Bronchial epithelial cell (primary cell): ENCODE data around the gene CLDN5. TPM values are rescaled to one million over a fixed set of nuclear protein-coding genes. Genes with fewer than 3 reads are reported as not detected.
A peak's percentile ranks its signal among the peaks of the same experiment; 100 is the strongest.

Source experiments
- DNase-seq: peaks from one replicate; pipeline ENCODE4 v3.0.0-alpha.2; 2010; ENCODE audit warnings: low read depth
- FAIRE-seq: peaks from 2 replicates; lab custom pipeline; 2011; peaks lifted over from hg19 to GRCh38; lab: Jason Lieb, UNC
- H3K27me3 ChIP-seq: 2 replicates; pipeline ENCODE4 v1.5.1; 2011; ENCODE audit warnings: low read length; ENCODE audit not compliant: control insufficient read depth, insufficient read depth
- H3K36me3 ChIP-seq: 2 replicates; pipeline ENCODE4 v1.5.1; 2011; ENCODE audit warnings: low read length; ENCODE audit not compliant: control insufficient read depth, insufficient read depth
- H3K4me3 ChIP-seq: 2 replicates; pipeline ENCODE4 v1.5.1; 2011; ENCODE audit warnings: mild to moderate bottlenecking, low read depth, low read length, control low read depth
- total RNA-seq: library from RNA; depleted of rRNA; stranded (reverse); fragments of >200 nt; gene quantifications from 2 replicates; pipeline ENCODE4 v1.2.1, GENCODE V29; 2014
- TF ChIP-seq, protein P1 (sequence below): IDR thresholded peaks from 2 replicates; pipeline ENCODE4 v1.5.1; 2011; ENCODE audit warnings: mild to moderate bottlenecking, moderate library complexity, low read length, control low read depth, inconsistent platforms; ENCODE audit not compliant: insufficient read depth, severe bottlenecking

The CLDN5 gene
- total RNA-seq, 1 donor from 2014 or later, result 2.4 TPM

DNA sequence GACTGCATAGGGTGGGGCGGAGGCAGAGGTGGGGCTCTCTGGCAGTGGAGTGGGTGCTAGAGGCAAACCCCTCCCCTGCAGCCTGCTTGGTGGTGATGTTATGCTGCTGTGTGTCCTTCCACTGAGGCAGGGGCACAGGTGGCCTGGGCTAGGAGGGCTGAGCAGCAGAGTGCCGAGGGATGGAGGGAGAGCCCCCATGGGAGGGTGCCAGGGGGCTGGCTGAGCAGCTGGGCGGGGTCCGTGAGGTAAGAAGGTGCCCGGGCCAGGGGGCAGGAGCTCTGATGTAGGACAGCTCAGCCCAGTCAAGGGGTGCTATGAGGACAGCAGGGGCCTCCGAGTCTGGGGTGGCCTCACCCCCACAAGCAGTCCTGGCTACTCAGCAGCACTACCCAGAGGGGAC, 4.2 kb downstream of the CLDN5 start:
- H3K4me3 ChIP-seq, result no peak overlapping the region
- TF ChIP-seq, protein P1, sequence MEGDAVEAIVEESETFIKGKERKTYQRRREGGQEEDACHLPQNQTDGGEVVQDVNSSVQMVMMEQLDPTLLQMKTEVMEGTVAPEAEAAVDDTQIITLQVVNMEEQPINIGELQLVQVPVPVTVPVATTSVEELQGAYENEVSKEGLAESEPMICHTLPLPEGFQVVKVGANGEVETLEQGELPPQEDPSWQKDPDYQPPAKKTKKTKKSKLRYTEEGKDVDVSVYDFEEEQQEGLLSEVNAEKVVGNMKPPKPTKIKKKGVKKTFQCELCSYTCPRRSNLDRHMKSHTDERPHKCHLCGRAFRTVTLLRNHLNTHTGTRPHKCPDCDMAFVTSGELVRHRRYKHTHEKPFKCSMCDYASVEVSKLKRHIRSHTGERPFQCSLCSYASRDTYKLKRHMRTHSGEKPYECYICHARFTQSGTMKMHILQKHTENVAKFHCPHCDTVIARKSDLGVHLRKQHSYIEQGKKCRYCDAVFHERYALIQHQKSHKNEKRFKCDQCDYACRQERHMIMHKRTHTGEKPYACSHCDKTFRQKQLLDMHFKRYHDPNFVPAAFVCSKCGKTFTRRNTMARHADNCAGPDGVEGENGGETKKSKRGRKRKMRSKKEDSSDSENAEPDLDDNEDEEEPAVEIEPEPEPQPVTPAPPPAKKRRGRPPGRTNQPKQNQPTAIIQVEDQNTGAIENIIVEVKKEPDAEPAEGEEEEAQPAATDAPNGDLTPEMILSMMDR, result no peak
- H3K27me3 ChIP-seq, result peaks cover 9% of the 10 kb centered on the region
- DNase-seq, result no peak
- FAIRE-seq, result no peak
- H3K36me3 ChIP-seq, result no peaks in the 10 kb centered on the region

DNA sequence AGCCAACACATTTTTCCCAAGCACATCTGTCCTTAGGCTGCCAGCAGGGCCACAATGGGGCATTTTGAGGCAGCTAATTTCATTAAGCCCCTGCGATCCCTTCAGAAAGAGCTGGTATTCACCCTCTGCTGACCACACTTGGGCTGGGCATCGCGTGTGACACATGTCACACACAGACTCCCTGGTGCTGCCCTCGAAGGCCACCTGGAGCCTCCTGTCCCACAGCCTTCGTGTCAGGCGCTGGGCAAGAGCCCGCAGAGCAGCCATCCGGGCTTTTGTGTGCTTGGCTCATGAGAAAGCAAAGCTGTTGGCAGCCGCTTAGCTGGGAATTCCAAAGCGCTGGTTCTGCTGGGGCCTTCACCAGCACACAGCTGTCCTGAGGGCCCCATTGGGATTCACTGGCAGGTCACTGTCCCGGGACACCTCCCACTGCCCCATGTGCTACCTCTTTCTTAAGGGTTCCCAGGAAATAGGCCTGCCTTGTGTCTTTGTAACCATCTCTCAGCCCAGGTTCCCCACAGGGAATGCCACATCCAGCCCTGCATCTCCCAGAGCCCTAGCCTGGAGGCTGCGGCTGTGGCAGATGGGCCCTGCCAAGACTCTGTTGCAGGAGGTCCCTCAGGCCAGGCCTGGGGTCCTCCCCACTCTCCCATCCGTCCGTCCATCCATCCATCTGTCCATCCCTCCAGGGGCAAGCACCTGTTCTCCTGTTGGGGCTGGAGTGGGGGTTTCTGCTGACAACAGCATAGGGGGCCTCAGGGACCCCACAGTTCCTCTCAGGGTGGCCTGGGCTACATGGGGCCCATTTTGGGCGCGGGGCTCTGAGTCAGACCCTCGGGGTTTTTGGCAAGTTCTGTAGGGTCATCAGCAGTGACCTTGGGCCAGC, 4.9 kb downstream of the CLDN5 start:
- FAIRE-seq (no peak), DNase-seq (no peak)
- no peak overlapping the region for H3K4me3 ChIP-seq
- TF ChIP-seq, protein P1, result no peak
- H3K36me3 ChIP-seq, result no peaks in the 10 kb centered on the region
- H3K27me3 ChIP-seq, result peaks cover 7% of the 10 kb centered on the region

DNA sequence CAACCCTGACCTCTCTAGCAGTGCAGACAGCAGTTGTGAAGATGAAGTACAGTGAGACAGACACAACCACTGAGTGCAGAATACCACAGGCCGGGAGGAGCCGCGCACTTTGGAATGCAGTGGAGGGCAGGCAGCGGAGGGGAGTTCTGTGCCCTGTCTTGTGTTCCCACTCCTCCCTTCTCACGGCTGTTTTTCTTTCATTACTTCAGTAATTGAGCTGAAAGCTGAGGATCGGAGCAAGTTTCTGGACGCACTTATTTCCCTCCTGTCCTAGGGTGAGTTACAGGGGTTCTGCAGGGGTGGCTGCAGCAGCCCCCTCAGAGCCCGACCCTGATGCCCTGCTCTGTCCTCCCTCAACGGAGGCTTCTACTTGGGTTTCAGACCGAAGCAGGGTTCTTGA, 5.6 kb downstream of the CLDN5 start:
- TF ChIP-seq, protein P1, result no peak
- Histone ChIP-seq H3K36me3 (no peaks in the 10 kb centered on the region), H3K4me3 (no peak overlapping the region), H3K27me3 (peaks cover 2% of the 10 kb centered on the region)
- no peak for FAIRE-seq
- no peak for DNase-seq

DNA sequence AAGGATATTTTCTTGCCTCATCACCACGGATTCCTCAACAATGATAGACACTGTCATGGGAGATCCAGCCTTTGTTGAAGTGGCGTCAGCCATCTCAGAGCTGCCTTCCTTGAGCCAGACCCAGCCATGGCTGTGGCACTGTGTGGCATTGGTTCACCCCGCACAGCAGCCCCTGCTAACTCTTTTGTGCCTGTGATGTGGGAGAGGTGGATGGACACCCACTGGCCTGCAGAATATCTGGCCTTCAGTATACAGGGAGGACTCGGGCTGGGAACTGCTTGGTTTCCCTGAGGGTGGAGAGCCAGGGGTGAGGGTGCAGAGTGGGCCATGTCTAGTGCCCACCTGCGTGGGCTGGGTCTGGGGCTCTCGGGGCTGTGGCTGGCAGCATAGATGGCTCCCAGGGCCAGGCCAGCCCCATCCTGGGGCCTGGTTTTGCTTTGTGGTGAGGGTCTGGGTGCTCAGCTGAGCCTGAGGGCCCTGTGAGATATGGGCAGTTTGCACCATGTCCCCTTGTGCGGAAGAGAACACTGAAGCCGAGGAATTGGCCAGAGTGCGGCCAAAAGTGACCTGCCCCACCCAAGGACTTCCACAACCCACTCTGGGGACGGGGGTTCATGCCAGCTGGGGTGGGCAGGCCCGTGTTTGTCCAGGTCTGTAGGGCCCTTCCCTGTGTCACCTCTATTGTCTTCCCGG, 6.1 kb downstream of the CLDN5 start:
- FAIRE-seq, result no peak
- DNase-seq, result no peak
- TF ChIP-seq, protein P1, result no peak
- Histone ChIP-seq H3K27me3 (peaks cover 1% of the 10 kb centered on the region), H3K36me3 (no peaks in the 10 kb centered on the region), H3K4me3 (no peak overlapping the region)

DNA sequence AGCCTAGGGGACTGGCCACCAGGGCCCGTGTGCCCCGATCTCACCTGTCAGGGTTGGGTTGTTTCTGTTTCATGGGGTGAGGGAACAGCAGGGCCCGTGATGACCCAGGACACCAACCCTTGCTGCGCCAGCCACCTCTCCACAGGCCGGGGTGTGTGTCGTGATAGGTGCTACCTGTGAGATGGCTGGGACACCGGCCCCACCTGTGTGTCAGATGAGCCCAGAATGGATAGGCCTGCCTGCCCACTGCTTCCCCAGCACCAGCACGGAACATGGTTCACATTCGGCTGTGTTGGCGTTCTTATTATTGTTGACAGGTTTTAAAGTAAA, 7.1 kb downstream of the CLDN5 start:
- H3K4me3 ChIP-seq, result no peak overlapping the region
- H3K27me3 ChIP-seq, result no peaks in the 10 kb centered on the region
- DNase-seq, result no peak
- TF ChIP-seq, protein P1, result no peak
- no peaks in the 10 kb centered on the region for H3K36me3 ChIP-seq
- FAIRE-seq, result peak; percentile 7
